ENCODE data around the gene AARS2.
"Not testable (repeated sequence)": the region's sequence is repeated elsewhere in the genome, so short reads cannot be mapped to it uniquely, and the experiment has no call there.

- not testable (repeated sequence) for TF ChIP-seq CTCF (IDR thresholded peaks at IDR 0.05); CREB1 (CRISPR knock-in tag; IDR thresholded peaks at IDR 0.05); IRF2 (CRISPR knock-in tag; IDR thresholded peaks at IDR 0.05; ENCODE audit: borderline replicate concordance, low read depth); TEAD1 (CRISPR knock-in tag; IDR thresholded peaks at IDR 0.05); GABPB1 (CRISPR knock-in tag; IDR thresholded peaks at IDR 0.05); NR1H2 (CRISPR knock-in tag; IDR thresholded peaks at IDR 0.05); RELA (CRISPR knock-in tag; IDR thresholded peaks at IDR 0.05; ENCODE audit: borderline replicate concordance); TP53 (CRISPR knock-in tag; IDR thresholded peaks at IDR 0.05)
- TF ChIP-seq, protein P1, sequence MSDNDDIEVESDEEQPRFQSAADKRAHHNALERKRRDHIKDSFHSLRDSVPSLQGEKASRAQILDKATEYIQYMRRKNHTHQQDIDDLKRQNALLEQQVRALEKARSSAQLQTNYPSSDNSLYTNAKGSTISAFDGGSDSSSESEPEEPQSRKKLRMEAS (CRISPR knock-in tag; IDR thresholded peaks at IDR 0.05): not testable (repeated sequence)
- TF ChIP-seq, protein P2, sequence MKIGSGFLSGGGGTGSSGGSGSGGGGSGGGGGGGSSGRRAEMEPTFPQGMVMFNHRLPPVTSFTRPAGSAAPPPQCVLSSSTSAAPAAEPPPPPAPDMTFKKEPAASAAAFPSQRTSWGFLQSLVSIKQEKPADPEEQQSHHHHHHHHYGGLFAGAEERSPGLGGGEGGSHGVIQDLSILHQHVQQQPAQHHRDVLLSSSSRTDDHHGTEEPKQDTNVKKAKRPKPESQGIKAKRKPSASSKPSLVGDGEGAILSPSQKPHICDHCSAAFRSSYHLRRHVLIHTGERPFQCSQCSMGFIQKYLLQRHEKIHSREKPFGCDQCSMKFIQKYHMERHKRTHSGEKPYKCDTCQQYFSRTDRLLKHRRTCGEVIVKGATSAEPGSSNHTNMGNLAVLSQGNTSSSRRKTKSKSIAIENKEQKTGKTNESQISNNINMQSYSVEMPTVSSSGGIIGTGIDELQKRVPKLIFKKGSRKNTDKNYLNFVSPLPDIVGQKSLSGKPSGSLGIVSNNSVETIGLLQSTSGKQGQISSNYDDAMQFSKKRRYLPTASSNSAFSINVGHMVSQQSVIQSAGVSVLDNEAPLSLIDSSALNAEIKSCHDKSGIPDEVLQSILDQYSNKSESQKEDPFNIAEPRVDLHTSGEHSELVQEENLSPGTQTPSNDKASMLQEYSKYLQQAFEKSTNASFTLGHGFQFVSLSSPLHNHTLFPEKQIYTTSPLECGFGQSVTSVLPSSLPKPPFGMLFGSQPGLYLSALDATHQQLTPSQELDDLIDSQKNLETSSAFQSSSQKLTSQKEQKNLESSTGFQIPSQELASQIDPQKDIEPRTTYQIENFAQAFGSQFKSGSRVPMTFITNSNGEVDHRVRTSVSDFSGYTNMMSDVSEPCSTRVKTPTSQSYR (CRISPR knock-in tag; IDR thresholded peaks at IDR 0.05): not testable (repeated sequence)
- TF ChIP-seq, protein P3, sequence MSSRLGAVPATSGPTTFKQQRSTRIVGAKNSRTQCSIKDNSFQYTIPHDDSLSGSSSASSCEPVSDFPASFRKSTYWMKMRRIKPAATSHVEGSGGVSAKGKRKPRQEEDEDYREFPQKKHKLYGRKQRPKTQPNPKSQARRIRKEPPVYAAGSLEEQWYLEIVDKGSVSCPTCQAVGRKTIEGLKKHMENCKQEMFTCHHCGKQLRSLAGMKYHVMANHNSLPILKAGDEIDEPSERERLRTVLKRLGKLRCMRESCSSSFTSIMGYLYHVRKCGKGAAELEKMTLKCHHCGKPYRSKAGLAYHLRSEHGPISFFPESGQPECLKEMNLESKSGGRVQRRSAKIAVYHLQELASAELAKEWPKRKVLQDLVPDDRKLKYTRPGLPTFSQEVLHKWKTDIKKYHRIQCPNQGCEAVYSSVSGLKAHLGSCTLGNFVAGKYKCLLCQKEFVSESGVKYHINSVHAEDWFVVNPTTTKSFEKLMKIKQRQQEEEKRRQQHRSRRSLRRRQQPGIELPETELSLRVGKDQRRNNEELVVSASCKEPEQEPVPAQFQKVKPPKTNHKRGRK (CRISPR knock-in tag; IDR thresholded peaks at IDR 0.05; ENCODE audit: borderline replicate concordance): not testable (repeated sequence)
These were observed 37.5 kb upstream of the AARS2 start for GRCh38 chr6:44350650-44350994.
